NOMO-1 treated with dmso at 0.1 percent for 144 hours (cell line): Measurements from ENCODE around the gene EEF1A1.
"Not testable (repeated sequence)": the region's sequence is repeated elsewhere in the genome, so short reads cannot be mapped to it uniquely, and the experiment has no call there.

Experiments
- DNase-seq: peaks from one replicate; lab custom pipeline; 2025; ENCODE audit not compliant: unreplicated experiment; lab: John Stamatoyannopoulos, UW

EEF1A1 gene

DNA sequence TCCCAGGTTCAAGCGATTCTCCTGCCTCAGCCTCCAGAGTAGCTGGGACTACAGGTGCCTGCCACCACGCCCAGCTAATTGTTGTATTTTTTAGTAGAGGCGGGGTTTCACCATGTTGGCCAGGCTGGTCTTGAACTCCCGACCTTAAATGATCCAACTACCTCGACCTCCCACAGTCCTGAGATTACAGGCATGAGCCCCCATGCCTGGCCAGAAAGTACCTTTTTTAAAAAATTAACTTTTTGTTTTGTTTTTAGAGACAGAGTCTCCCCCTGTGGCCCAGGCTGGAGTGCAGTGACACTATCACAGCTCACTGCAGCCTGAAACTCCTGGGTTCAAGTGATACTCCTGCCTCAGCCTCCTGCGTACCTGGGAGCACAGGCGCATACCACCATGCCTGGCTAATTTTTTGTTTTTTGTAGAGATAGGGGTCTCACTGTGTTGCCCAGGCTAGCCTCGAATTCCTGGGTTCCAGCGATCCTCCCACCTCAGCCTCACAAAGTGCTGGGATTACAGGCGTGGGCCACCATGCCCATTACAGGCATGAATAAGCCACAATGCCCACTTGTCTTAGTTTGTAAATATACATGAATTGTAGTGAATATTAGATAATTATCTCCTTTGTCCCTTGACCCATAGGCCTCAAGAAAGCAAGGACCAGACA is 17.4 kb upstream of the EEF1A1 start:
- DNase-seq, result no peak

DNA sequence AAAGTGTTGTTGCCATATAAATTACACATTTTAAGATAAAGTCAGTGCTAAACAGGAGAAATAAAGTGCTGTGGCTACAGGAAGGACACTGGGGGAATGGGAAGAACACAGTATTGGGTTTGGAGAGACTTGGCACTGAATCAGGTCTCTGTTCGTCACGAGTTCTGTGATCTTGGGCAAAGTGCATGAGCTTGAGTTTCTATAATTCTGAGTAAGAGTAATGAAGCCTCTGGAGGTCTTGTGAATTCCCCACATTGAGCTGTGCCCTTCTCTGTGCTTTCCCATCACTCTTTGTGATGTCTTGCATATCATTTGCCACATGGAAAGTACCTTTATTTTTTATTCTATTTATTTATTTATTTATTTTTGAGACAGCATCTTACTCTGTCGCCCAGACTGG is 16.8 kb upstream of the EEF1A1 start:
- no peak for DNase-seq

GRCh38 chr6:73534628-73535027 is 13.8 kb upstream of the EEF1A1 start:
- no peak for DNase-seq

GRCh38 chr6:73532293-73532692 is 11.5 kb upstream of the EEF1A1 start:
- DNase-seq, result no peak

- DNase-seq, result no peak
These were observed 8.1 kb upstream of the EEF1A1 start for GRCh38 chr6:73528897-73529296.

DNA sequence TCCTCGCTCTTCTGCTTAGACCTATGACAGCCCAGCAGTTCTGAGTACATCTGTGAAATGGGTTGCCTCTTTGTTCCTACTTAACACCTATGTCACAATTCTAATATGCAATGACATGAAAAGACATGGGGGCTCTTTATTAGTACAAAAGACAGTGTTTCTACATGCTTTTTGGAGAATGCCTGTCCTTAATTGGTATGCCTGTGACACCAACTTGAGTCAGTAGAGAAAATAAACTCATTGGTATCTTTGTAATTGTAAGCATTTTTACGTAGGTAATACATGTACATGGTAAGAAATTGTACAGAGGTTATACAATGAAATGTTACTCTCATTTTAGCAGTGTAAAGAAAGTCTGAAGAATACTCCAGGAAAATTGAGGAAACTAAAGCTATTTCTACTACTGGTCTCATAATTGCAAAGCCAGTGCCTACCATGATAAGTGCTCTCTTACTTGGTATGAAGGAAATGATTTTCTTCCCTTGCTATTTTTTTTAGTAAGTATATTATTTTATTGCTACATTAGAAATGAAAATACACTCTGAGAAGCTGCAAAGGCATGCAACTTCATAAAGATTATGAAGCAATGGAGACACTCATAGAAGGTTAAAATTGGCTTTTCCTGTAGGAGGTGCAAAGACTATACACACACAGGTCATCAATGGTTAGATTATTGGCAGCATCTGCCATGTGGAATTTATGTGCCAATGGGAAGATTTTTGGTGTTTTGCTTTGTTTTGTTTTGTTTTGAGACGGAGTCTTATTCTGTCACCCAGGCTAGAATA is 4.9 kb upstream of the EEF1A1 start:
- DNase-seq, result no peak

DNA sequence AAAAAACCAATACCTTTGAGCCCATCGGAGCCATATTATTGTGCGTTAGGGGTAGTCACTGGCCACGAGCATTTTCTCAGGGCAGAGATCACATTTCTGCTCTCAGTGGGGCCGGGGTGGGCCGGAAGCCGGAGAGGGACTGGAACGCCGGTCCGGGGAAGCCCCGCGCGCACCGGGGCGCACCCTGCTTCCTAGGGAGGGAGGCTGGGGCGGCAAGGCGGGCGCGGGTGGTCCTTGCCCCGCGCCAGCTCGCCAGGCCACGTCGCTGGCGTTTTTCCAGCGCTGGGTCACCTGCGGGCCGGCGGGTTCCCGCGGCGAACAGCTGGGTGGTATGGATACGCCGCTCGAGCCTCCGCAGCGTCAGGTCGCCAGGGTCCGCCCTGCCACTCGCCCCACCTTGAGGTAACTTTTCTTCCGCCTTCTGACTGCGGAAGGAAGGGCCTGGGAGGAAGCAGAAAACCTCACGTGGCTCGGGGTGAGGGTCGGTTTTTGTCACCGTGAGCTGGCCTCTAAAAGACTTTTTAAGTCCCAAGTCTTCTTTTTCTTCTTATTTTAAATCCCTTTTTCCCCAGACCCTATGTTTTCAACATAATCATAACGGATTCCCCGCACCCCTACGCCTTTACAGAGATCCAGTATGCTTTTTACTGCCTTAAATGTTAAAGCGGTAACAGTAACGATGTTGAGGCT is 2.7 kb upstream of the EEF1A1 start:
- peak; percentile 85 for DNase-seq

DNA sequence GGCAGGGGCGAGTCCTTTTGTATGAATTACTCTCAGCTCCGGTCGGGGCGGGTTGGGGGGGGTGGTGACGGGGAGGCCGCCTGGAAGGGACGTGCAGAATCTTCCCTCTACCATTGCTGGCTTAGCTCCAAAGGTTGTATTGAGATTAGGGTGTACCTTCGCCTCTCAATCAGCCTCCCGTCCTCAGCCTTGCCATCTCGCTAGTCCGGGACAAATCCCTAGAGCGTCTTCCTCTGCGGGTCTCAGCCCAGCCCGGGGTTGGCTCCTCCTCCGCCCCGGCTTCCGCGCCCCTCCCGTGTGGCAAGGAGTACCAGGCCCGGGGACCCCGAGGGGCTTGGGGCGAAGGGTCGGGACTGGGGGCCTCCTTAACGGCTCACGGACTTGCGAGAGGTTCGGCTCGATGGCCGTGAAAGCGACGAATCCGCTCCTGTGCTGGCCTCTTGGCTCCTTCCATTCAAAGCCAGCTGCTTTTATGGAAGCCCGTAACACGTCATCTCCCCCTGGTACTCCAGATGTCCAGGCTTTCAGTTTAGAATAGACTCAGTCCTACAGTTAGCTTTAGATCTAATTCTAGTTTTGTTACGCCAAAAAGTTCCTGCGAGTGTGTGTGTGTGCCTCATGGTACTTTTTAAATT is 636 bp upstream of the EEF1A1 start:
- DNase-seq, result peak; percentile 68

DNA sequence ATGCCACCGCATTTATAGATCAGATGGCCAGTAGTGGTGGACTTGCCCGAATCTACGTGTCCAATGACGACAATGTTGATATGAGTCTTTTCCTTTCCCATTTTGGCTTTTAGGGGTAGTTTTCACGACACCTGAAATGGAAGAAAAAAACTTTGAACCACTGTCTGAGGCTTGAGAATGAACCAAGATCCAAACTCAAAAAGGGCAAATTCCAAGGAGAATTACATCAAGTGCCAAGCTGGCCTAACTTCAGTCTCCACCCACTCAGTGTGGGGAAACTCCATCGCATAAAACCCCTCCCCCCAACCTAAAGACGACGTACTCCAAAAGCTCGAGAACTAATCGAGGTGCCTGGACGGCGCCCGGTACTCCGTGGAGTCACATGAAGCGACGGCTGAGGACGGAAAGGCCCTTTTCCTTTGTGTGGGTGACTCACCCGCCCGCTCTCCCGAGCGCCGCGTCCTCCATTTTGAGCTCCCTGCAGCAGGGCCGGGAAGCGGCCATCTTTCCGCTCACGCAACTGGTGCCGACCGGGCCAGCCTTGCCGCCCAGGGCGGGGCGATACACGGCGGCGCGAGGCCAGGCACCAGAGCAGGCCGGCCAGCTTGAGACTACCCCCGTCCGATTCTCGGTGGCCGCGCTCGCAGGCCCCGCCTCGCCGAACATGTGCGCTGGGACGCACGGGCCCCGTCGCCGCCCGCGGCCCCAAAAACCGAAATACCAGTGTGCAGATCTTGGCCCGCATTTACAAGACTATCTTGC is 725 bp downstream of the EEF1A1 start:
- peak; percentile 51 for DNase-seq

DNA sequence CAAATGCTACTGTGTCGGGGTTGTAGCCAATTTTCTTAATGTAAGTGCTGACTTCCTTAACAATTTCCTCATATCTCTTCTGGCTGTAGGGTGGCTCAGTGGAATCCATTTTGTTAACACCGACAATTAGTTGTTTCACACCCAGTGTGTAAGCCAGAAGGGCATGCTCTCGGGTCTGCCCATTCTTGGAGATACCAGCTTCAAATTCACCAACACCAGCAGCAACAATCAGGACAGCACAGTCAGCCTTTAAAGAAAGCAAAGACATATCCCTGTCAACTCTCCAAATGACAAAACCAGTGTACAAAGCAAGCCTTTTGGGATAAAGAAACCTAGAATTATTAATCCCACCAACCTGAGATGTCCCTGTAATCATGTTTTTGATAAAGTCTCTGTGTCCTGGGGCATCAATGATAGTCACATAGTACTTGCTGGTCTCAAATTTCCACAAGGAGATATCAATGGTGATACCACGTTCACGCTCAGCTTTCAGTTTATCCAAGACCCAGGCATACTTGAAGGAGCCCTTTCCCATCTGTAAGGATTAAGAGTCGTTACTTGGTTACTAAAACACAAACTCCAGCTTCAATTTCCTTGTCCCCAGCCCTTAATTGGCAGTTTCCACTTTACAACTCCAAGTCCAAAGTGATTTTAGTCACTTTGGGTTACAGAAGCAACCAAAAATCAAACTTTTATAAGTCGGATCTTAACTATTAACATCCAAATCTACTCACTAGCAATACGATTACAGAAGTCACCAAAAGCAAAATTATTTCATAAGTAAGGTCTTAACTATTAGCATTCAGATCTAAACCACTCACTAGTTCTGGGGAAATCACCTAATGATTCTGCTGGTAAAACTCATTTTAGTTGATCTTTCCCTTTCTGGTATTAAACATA is 1.6 kb downstream of the EEF1A1 start:
- not testable (repeated sequence) for DNase-seq

- not testable (repeated sequence) for DNase-seq
These were observed 2.5 kb downstream of the EEF1A1 start for GRCh38 chr6:73518100-73518981.

DNA sequence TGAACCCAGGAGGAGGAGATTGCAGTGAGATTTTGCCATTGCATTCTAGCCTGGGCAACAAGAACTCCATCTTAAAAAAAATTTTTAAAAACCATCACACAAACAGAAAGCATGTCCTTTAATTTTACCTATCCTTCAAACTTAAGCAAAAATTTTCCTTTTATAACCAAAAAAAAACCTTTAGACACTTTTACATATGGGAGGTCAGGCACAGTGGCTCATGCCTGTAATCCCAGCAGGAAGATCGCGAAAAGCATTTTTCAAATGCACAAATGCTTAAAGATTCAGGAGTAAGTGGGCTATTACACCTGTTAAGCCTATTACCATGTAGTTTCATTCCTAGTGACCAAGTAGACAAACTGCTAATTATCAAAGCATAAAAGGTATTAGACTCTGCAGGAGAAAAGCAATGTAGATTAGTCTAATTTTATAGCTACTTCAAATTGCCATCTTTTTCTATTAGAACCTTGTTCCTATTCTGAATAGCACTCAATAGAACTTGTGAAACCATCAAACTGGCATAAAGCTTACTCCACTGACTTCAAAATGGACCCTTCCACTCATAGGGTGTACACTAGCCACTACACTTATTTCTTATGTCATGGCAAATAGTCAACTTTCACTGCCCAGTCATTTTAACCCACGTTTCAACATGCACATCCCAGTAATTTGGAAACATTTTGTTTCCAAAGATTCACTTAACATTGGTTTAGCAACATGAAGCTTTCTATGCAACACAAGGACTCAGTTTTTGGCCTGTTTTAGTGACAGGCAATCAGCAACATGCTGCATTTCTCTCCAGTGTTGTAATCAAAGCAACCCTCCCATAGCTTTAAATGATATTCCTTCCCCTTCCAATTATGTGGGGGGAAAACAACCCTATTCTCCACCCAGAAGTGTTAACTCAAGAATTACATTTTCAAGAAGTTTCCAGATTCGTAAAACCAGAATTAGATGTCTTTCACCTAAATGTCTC is 4.0 kb downstream of the EEF1A1 start:
- no peak for DNase-seq

GRCh38 chr6:73515204-73515655 is 5.6 kb downstream of the EEF1A1 start:
- DNase-seq, result no peak

GRCh38 chr6:73514746-73515110 is 6.1 kb downstream of the EEF1A1 start:
- no peak for DNase-seq

GRCh38 chr6:73513496-73513854 is 7.4 kb downstream of the EEF1A1 start:
- DNase-seq, result no peak

- DNase-seq, result no peak
These were observed 9.0 kb downstream of the EEF1A1 start for GRCh38 chr6:73511796-73512195.

DNA sequence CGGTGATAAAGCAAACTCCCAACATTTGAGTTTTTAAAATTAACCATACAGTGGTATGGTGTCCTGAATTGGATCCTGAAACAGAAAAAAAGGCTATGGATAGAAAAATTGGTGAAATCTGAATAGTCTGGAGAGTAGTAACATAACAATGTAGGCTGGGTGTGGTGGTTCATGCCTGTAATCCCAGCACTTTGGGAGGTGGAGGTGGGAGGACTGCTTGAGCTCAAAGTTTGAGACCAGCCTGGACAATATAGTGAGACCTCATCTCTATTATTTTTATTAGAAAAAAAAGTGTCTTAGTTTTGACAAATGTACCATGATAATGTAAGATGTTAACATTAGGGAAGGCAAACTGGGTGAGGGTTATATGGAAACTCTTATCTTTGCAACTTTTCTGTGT is 11.0 kb downstream of the EEF1A1 start:
- DNase-seq, result no peak

DNA sequence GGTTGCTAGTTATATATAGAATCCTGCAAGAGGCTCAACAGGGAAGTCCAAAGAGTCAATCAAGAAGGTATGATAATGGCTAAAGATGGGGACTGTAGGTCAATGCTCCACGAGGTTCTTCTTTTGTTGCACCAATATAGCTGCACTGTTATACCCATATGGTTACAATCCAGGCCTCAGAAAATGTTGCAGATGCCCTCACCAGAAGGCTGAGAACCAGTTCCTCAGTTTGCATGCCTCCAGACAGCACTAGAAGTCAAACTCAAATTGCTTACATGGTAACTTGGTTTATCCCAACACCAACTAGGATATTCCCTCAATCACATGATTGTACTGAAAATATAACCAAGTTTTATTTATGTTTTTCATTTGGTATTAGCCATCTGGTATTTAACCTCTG is 12.1 kb downstream of the EEF1A1 start:
- DNase-seq, result no peak
